Neutrophil (primary cell): Measurements from ENCODE around the gene PACS2.

Source experiments
- H3K27ac ChIP-seq: fragments of 200-600 bp; sonication (generic); 2 replicates; pipeline ENCODE4 v1.5.1; 2016; ENCODE audit warnings: mild to moderate bottlenecking, moderate library complexity
- H3K27me3 ChIP-seq: fragments of 200-600 bp; sonication (generic); 2 replicates; pipeline ENCODE4 v1.6.0; 2016; ENCODE audit warnings: mild to moderate bottlenecking
- H3K36me3 ChIP-seq: fragments of 200-600 bp; sonication (generic); 2 replicates; pipeline ENCODE4 v1.5.1; 2017
- H3K4me1 ChIP-seq, 2 experiments: fragments of 200-600 bp in 1 of 2; sonication (generic) in 1 of 2; 1 replicate in 1 of 2; 2 replicates in 1 of 2; pipeline versions ENCODE4 v1.5.1 to v1.6.1; 2013 to 2016; ENCODE audit warnings: low read depth in 1 of 2, low read length in 1 of 2, mild to moderate bottlenecking in 1 of 2, moderate library complexity in 1 of 2; ENCODE audit not compliant: control insufficient read depth in 1 of 2, insufficient read depth in 1 of 2
- H3K4me3 ChIP-seq, 2 experiments: fragments of 200-600 bp in 1 of 2; sonication (generic) in 1 of 2; 1 replicate in 1 of 2; 2 replicates in 1 of 2; pipeline ENCODE4 v1.5.1; 2013 to 2016; ENCODE audit warnings: low read depth in 1 of 2, low read length in 1 of 2, mild to moderate bottlenecking in 1 of 2, moderate library complexity in 1 of 2
- H3K9me3 ChIP-seq: fragments of 200-600 bp; sonication (generic); 2 replicates; pipeline ENCODE4 v1.5.1; 2016
- CTCF ChIP-seq: fragments of 200-600 bp; sonication (generic); IDR thresholded peaks from 2 replicates; pipeline ENCODE4 v1.5.1; 2016; ENCODE audit warnings: antibody characterized with exemption

Gene PACS2

GRCh38 chr14:105322791-105323556 lies 8.4 kb downstream of the PACS2 start:
- H3K4me1 ChIP-seq, result peaks cover 9 to 11% of the 10 kb centered on the region in 2 experiments

GRCh38 chr14:105323663-105324062 lies 9.1 kb downstream of the PACS2 start:
- no peak overlapping the region for H3K4me3 ChIP-seq
- no peaks in the 10 kb centered on the region for H3K9me3 ChIP-seq
- TF ChIP-seq CTCF, result no peak
- H3K4me1 ChIP-seq, result peaks cover 9 to 11% of the 10 kb centered on the region in 2 experiments
- no peaks in the 10 kb centered on the region for H3K36me3 ChIP-seq
- H3K27ac ChIP-seq, result no peak overlapping the region
- no peaks in the 10 kb centered on the region for H3K27me3 ChIP-seq

More at GRCh38 chr14:105322791-105323556, 8.4 kb downstream of the PACS2 start:
- Histone ChIP-seq H3K27ac (no peak overlapping the region), H3K9me3 (no peaks in the 10 kb centered on the region), H3K27me3 (no peaks in the 10 kb centered on the region), H3K36me3 (no peaks in the 10 kb centered on the region), H3K4me3 (no peak overlapping the region)
- no peak for TF ChIP-seq CTCF

- H3K4me1 ChIP-seq, result peaks cover 9 to 11% of the 10 kb centered on the region in 2 experiments
- H3K27me3 ChIP-seq, result no peaks in the 10 kb centered on the region
- H3K36me3 ChIP-seq, result no peaks in the 10 kb centered on the region
- H3K27ac ChIP-seq, result no peak overlapping the region
- H3K9me3 ChIP-seq, result no peaks in the 10 kb centered on the region
- no peak overlapping the region for H3K4me3 ChIP-seq
- TF ChIP-seq CTCF, result no peak
Observed at GRCh38 chr14:105324080-105324778, 9.7 kb downstream of the PACS2 start.

- no peak for TF ChIP-seq CTCF
- H3K27ac ChIP-seq, result no peak overlapping the region
- no peak overlapping the region for H3K4me3 ChIP-seq
- H3K36me3 ChIP-seq, result no peaks in the 10 kb centered on the region
- peaks cover 9 to 11% of the 10 kb centered on the region in 2 experiments for H3K4me1 ChIP-seq
- H3K27me3 ChIP-seq, result no peaks in the 10 kb centered on the region
- H3K9me3 ChIP-seq, result no peaks in the 10 kb centered on the region
Observed at GRCh38 chr14:105324871-105325270, 10.3 kb downstream of the PACS2 start.

- peaks cover 9 to 11% of the 10 kb centered on the region in 2 experiments for H3K4me1 ChIP-seq
- no peak for TF ChIP-seq CTCF
Observed at GRCh38 chr14:105325303-105325702, 10.8 kb downstream of the PACS2 start.

More at GRCh38 chr14:105325303-105325702, 10.8 kb downstream of the PACS2 start:
- Histone ChIP-seq H3K36me3 (no peaks in the 10 kb centered on the region), H3K27me3 (no peaks in the 10 kb centered on the region), H3K27ac (no peak overlapping the region), H3K4me3 (no peak overlapping the region), H3K9me3 (no peaks in the 10 kb centered on the region)
